ENCODE data around the gene RESF1. TPM values are rescaled to one million over a fixed set of nuclear protein-coding genes. Genes with fewer than 3 reads are reported as not detected.

Gene RESF1
- total and polyA plus RNA-seq, 2 of the 13 experiments (the other 11 are each of a cell fraction or from before 2014, with no cell fraction given) = 7.9 to 16.8 TPM

DNA sequence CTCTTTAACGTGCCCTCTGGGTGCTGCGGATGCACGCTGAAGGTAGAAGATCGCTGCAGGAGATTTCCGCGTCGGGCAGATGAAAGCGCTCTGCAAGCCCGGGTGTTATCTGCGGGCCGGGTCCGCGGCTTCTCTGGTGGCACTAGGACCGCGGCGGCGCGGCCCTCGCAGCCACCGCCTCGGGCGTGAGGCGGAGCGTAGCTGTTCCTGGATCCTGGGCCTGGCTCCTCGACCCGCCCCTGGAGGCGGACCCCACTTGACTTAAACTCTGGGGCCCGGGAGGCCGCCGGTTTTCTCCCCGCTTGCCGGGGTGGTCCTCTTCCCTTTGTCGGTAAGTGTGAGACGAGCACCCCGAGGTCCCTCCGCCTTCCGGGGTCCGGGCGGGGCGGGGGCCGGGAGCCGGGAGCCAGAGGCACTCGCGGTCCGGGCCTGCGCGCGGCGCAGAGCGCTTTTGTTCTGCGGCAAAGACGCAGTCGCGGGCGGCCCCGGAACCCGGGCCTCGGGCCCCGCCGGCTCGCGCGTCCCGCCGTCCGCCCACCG lies at the start of gene RESF1 (continued):
- TF ChIP-seq CREB1 (IDR thresholded peaks at IDR 0.05) (no peak), CREB1 (CRISPR knock-in tag; IDR thresholded peaks at IDR 0.05) (peak; percentile 17; the same call in 1 of the 2 replicates), SP2 (CRISPR knock-in tag; IDR thresholded peaks at IDR 0.05) (no peak), GLI4 (CRISPR knock-in tag; IDR thresholded peaks at IDR 0.05; ENCODE audit: borderline replicate concordance) (no peak), ZNF331 (CRISPR knock-in tag; IDR thresholded peaks at IDR 0.05) (peak; percentile 89), KDM5A (IDR thresholded peaks at IDR 0.05; ENCODE audit: borderline replicate concordance, low read length) (0 out of 2 replicates have a peak, but pooled peaks have one; percentile 14), ZNF230 (CRISPR knock-in tag; IDR thresholded peaks at IDR 0.05) (no peak), NCOA2 (CRISPR knock-in tag; IDR thresholded peaks at IDR 0.05) (peak; percentile 48; the same call in 1 of the 2 replicates), ZBTB8A (CRISPR knock-in tag; IDR thresholded peaks at IDR 0.05; ENCODE audit: borderline replicate concordance, low read depth) (no peak), STAT5B (CRISPR knock-in tag; IDR thresholded peaks at IDR 0.05) (no peak), HNRNPUL1 (IDR thresholded peaks at IDR 0.05; ENCODE audit: low read depth, low read length) (no peak), TCF12 (IDR thresholded peaks at IDR 0.05) (no peak), TCF12 (CRISPR knock-in tag; IDR thresholded peaks at IDR 0.05) (no peak), ZNF121 (CRISPR knock-in tag; IDR thresholded peaks at IDR 0.05) (peak; percentile 25; the same call in 1 of the 2 replicates), REPIN1 (CRISPR knock-in tag; IDR thresholded peaks at IDR 0.05; ENCODE audit: borderline replicate concordance, low read depth) (no peak; the same call in 1 of the 2 replicates), ZNF326 (CRISPR knock-in tag; IDR thresholded peaks at IDR 0.05; ENCODE audit: borderline replicate concordance) (no peak), ZNF660 (CRISPR knock-in tag; IDR thresholded peaks at IDR 0.05; ENCODE audit: borderline replicate concordance, low read depth) (no peak), SALL1 (CRISPR knock-in tag; IDR thresholded peaks at IDR 0.05) (peak; percentile 64; the same call in 1 of the 2 replicates), ISX (CRISPR knock-in tag; conservative IDR thresholded peaks at IDR 0.05) (no peak), SIN3A (IDR thresholded peaks at IDR 0.05; ENCODE audit: borderline replicate concordance, low read depth, low read length) (peak; percentile 69; the same call in 1 of the 2 replicates)
- TF ChIP-seq, protein P1, sequence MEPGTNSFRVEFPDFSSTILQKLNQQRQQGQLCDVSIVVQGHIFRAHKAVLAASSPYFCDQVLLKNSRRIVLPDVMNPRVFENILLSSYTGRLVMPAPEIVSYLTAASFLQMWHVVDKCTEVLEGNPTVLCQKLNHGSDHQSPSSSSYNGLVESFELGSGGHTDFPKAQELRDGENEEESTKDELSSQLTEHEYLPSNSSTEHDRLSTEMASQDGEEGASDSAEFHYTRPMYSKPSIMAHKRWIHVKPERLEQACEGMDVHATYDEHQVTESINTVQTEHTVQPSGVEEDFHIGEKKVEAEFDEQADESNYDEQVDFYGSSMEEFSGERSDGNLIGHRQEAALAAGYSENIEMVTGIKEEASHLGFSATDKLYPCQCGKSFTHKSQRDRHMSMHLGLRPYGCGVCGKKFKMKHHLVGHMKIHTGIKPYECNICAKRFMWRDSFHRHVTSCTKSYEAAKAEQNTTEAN (CRISPR knock-in tag; conservative IDR thresholded peaks at IDR 0.05) = no peak
- TF ChIP-seq, protein P2, sequence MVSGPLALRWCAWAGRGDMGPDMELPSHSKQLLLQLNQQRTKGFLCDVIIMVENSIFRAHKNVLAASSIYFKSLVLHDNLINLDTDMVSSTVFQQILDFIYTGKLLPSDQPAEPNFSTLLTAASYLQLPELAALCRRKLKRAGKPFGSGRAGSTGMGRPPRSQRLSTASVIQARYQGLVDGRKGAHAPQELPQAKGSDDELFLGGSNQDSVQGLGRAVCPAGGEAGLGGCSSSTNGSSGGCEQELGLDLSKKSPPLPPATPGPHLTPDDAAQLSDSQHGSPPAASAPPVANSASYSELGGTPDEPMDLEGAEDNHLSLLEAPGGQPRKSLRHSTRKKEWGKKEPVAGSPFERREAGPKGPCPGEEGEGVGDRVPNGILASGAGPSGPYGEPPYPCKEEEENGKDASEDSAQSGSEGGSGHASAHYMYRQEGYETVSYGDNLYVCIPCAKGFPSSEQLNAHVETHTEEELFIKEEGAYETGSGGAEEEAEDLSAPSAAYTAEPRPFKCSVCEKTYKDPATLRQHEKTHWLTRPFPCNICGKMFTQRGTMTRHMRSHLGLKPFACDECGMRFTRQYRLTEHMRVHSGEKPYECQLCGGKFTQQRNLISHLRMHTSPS (CRISPR knock-in tag; IDR thresholded peaks at IDR 0.05; ENCODE audit: low read depth) = peak; percentile 42; the same call in 1 of the 2 replicates
- TF ChIP-seq, protein P3, sequence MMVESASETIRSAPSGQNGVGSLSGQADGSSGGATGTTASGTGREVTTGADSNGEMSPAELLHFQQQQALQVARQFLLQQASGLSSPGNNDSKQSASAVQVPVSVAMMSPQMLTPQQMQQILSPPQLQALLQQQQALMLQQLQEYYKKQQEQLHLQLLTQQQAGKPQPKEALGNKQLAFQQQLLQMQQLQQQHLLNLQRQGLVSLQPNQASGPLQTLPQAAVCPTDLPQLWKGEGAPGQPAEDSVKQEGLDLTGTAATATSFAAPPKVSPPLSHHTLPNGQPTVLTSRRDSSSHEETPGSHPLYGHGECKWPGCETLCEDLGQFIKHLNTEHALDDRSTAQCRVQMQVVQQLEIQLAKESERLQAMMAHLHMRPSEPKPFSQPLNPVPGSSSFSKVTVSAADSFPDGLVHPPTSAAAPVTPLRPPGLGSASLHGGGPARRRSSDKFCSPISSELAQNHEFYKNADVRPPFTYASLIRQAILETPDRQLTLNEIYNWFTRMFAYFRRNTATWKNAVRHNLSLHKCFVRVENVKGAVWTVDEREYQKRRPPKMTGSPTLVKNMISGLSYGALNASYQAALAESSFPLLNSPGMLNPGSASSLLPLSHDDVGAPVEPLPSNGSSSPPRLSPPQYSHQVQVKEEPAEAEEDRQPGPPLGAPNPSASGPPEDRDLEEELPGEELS (CRISPR knock-in tag; IDR thresholded peaks at IDR 0.05) = no peak
